NCI-H187 treated with DMSO at 0.1 percent for 48 hours (cell line): ENCODE measurements around the gene POFUT2.
"Not testable (repeated sequence)": the region's sequence is repeated elsewhere in the genome, so short reads cannot be mapped to it uniquely, and the experiment has no call there.

Experiments
- DNase-seq: peaks from one replicate; lab custom pipeline; 2025; lab: John Stamatoyannopoulos, UW

POFUT2 gene

DNA sequence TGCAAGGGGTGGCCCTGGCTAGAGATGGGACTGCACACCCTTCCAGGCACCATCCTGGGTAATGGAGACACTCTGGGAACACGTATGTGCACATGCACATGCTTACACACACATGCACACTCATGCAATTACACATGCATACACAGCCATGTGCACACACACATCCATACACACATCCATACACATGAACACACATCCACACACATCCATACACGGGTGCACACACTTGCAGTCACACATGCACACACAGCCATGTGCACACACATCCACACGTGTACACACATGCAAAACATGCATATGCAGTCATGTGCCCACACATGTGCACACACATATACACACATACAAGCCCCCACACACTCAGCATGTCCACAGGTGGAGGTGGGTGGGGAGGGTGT lies 22.3 kb upstream of the POFUT2 start:
- no peak for DNase-seq

GRCh38 chr21:45309069-45309986 lies 21.6 kb upstream of the POFUT2 start:
- DNase-seq, result no peak

GRCh38 chr21:45308194-45309068 lies 20.7 kb upstream of the POFUT2 start:
- no peak for DNase-seq

DNA sequence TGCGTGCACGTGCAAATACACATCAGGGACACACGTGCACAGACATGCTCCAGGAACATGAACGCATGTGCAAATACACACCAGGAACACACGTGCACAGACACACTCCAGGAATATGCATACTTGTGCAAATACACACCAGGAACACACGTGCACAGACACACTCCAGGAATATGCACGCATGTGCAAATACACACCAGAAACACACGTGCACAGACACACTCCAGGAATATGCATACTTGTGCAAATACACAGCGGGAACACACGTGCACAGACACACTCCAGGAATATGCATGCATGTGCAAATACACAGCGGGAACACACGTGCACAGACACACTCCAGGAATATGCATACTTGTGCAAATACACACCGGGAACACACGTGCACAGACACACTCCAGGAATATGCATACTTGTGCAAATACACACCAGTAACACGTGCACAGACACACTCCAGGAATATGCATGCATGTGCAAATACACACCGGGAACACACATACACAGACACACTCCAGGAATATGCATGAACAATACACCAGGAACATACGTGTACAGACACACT lies 20.0 kb upstream of the POFUT2 start:
- DNase-seq, result not testable (repeated sequence)

- DNase-seq, result no peak
Measured at GRCh38 chr21:45306832-45307571, 19.3 kb upstream of the POFUT2 start.

DNA sequence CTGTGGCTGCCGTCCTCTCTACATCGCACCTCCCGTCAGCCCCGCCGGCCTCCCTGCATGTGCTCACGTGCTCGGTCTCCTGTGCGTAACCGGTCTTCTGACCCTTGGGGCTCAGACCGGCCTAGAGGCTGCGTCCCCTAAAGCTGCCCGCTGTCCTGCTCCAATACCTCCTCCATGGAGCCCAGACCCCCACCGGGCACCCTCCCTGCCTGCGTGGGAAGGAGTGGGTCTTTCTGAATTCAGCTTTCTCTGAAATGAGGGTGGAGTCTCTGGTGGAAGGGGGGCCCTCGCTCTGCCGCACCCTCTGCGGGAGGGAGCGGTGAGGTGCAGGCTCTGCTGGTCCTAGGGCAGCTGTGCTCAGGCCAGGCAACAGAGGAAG lies 18.7 kb upstream of the POFUT2 start:
- no peak for DNase-seq

GRCh38 chr21:45305836-45306235 lies 18.1 kb upstream of the POFUT2 start:
- DNase-seq, result no peak

DNA sequence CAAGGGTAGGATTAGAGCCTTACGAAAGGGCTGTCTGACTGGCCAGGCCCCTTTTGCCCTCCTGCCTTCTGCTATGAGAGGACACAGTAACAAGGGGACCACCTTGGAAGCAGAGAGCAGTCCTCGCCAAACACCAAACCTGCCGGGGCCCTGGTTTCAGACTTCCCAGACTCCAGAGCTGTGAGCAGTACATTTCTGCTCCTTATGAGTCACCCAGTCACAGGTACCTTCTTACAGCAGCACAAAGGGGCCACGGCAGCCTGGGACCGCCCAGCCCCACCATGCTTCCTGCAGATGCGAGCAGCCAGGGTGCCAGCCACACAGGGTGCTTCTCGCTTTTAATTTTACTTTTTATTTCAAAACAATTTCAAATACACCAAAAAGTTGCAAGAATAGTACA lies 17.2 kb upstream of the POFUT2 start:
- no peak for DNase-seq

DNA sequence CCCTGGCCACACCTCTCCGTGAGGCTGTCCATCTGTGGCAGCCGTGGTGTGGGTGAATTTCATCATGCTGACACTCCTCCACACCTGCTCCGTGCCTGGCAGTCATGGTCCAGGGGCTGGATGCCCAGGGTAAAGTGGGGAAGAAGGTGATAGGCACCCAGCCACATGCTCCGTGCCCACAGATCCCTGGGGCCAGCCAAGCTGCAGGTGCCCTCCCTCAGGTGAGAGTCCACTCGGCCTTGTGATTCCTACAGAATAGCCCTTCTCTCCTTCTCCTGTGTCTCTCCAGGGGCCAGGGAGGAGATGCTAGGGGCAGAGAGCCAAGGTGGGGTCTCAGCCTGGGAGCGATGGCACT lies 16.8 kb upstream of the POFUT2 start:
- no peak for DNase-seq

DNA sequence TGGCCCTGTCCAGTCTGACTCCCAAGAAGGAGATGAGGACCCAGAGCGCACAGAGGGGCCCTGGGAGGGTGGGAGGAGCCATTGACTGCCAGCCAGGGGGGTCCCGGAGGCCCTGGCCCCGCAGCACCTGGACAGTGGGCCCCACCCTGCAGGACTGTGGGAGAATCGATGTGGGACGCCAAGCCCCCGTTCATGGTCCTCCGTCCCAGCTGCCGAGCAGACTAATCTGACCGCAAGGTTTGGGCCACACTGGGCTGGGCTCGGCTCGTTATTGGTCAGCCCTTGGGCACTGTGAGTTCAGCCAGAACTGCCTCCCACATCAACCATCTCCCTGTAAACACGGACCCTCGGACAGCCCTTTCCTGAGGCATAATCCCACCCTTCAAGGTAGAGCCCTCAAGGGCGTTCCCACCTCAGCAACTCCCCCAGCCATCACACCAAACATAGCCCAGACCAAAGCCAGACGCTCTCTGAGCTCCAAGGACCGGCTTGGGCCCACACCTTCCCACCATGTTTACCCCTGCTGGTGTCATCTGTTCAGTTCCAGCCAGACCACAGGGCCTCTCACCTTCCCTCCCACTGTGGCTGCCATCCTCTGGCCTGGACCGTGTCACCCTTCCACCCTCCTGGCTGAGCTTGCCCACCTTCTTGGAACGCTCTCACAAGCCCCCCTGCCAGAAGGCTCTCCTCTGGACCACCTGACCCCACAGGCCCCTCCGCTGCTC lies 16.2 kb upstream of the POFUT2 start:
- no peak for DNase-seq

GRCh38 chr21:45303091-45303615 lies 15.5 kb upstream of the POFUT2 start:
- no peak for DNase-seq

DNA sequence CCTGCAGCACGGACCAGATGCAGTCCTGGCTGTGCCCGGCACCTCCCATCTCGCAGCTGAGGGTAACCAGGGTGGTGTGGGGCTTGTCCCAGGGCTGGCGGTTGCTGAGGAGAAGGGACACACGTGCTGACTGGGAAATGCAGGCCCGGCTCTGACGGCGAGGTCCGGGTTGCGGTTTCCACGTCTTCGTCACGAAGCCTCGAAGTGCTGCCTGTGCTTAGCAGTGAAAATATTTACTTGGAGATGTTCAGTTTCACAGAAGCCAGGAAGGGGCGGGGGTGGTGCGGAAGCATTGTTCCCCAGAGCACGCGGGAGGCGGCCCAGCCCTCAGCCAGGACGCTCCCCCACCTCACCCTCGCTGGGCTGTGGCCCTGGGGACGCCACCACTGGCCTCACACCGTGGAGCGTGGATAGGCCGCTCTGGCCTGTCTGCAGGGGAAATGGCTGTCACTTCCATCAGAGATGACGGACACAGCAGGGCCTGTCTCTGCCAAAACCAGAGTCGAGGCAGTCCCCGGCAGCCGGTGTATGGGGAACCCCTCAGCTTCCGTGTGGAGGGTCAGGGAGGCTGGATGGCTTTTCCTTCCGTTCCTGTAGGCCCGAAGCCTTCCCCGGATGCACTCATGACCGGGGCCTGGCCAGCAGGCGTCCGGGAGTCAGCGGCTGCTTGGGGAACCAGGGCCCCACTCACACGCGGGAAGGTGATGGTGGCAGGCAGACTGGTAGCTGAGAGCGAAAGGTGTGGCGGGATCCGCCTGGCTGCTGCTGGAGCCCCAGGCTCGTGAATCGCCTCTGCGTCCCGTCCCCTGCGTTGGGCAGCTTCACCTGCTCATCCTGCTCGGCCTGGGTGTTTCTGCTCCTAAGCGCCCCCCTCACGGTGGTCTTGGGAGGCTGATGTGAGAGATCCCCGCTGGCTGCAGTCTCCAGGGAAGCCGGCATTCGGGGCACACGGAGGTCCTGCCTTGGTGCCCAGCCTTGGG lies 14.7 kb upstream of the POFUT2 start:
- no peak for DNase-seq

- no peak for DNase-seq
Measured at GRCh38 chr21:45301521-45302081, 13.9 kb upstream of the POFUT2 start.

- DNase-seq, result no peak
Measured at GRCh38 chr21:45300786-45301520, 13.3 kb upstream of the POFUT2 start.

GRCh38 chr21:45299864-45300785 lies 12.4 kb upstream of the POFUT2 start:
- DNase-seq, result no peak

DNA sequence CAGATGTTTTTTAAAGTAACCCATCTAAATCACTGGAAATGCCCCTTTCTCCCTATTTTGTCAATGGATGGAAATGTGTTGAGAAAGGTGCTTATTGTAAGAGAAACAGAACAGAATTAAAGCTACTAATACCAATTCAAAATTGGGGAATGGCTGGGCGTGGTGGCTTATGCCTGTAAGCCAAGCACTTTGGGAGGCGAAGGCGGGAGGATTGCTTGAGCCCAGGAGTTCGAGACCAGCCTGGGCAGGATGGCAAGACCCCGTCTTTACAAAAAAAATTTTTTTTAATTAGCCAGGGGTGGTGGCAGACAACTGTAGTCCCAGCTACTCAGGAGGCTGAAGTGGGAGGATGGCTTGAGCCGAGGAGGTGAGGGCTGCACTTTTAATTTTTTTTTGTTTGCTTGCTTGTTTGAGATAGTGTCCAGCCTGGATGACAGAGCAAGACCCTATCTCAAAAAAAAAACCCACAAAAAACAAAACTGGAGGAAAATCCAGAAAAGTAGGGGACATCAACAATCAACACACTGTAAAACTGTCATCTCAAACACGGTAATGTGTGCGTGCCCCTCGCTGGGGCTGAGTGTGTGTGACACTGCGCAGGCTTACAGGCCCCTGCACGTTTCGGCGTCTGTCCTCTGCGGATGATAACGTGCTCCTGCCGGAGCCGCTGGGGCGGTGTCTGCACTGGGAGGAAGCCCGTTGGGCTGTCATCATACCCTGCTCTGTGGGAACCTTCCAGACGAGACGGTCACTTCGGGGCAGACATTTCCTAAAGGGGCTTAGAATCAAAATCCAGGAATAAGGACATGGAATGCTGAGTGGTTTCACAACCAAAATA lies 11.6 kb upstream of the POFUT2 start:
- no peak for DNase-seq

DNA sequence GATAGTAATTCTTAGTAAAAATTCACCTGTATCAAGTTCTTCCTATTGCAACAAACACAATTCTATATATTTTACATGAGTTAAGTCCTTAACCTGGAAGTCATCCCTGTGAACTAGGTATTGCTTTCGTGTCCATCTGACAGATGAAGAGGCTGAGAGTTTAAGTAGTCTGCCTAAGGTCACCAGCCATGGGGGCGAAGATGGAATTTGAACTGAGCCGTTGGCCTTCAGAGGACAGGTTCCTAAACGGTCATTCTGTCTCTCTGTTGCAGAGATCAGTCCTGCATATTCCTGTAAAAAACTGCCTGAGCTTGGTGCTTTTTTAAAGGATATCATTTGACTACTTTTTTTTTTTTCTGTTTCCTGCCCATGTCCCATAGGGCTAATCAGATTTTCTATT lies 10.2 kb upstream of the POFUT2 start:
- no peak for DNase-seq
